Activated effector memory CD4-positive, alpha-beta T cell treated with anti-CD3 and anti-CD28 coated beads, Interleukin-2, amount 50 U/mL, for 16 hours (primary cell): Measurements from ENCODE around the gene RPTOR.
"Not testable (repeated sequence)": the region's sequence is repeated elsewhere in the genome, so short reads cannot be mapped to it uniquely, and the experiment has no call there.

Experiments used
- DNase-seq: peaks from one replicate; pipeline ENCODE4 v3.0.0-alpha.2; 2020

Gene RPTOR

DNA sequence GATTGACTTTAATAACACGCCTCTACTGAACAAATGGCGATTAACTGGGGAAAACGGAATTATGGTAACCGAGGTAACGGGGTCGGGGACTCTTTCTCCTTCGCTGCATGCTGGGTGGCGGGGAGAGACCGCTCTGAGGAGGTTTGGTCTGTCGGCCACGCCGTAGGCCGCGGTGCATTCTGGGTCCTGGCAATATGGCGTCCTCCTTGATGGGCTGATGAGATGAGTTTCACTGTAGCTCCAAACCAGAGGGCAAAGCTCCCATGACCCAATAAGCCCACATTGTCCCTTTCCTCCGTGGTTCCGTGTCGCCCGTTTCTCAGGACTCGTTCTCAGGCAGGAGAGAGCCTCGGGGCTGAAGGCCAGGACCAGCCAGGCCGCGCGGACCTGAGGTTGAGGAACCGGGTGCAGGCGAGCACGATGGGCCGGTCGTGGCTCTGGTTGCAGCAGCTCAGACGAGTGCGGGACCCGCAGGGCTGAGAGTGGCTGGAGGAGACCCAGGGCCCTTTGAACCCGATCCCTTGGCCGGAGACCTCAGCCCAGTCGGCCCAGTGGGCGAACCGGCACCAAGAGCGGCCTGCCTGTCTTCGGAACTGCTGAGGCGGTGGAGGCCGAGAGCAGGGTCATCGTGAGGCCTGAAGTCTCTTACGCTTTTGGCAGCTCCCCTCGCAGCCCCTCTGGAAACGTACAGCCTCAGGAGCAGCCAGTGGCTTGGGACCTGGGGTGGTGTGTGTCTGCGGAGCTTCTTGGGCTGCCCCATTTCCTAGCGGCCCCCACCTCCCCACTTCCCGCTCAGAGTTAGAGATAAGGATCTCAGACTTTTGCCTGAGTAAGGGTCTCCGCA, at the start of gene RPTOR:
Gene RPTOR (plus strand): TSS at position 184 of the 844 bp plus-strand sequence. CDS start 792 bp downstream, outside the sequence.
- DNase-seq: peak; percentile 97

- DNase-seq: no peak
Measured at GRCh38 chr17:80497726-80498241, 46.9 kb upstream of the RPTOR start.

- DNase-seq: no peak
Measured at GRCh38 chr17:80498242-80498919, 46.3 kb upstream of the RPTOR start.

DNA sequence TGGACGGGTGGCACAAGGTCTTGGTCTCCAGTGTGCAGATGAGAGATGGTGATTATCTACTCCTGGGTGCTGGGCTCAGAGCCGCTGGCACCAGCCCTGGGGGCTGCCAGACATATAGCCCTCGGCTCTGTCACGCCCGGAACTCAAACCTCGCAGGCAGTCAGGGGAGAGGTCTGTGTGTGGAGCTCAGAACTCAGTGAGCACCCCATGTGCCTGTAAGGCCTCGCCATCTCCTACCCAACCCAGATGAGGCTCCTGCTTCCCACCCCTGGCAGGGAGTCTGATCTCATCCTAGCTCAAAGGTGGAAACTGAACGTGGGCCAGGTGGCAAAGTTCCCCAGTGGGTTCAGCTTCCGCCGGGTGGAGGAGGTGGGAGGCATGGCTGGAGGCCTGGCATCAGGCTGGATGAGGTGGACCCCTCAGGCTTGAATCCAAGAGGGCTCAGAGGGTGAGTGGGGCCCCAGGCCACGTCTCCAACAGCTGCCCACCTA, 45.7 kb upstream of the RPTOR start:
- no peak for DNase-seq

GRCh38 chr17:80499560-80499959, 45.1 kb upstream of the RPTOR start:
- DNase-seq: no peak

DNA sequence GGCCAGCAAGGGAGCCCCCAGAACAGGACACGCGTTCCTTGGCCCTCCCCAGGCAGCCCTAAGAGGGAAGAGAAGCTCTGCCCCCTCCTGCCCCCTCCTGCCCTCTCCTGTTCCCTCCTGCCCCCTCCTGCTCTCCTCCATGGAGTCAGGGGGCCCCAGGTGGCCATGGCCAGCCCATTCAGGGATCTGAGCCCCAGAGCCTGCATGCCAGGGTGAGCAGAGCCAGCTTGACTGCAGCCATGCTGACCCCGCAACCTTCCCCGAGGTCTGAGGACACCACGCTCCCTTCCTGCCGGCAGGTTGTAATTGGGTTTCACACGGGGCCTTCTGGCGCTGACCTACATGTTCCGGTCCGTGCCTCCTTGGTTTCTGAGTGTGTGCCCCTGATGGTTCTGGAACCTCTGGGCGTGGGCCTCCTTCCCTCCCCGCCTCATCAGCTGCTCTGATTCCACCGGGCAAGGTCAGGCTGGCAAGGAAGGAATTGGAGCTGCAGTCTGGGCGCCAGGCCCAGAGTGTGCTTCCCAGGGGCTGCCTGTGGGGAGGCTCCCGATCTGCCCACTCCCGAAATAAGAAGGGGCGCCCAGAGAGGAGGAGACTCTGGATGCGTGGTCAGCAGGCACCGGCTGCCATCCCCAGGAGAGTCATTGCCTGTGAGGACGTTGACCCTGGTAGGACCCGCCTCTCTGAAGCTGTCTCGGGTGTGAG, 44.5 kb upstream of the RPTOR start:
- DNase-seq: no peak

- no peak for DNase-seq
Measured at GRCh38 chr17:80501741-80502577, 42.7 kb upstream of the RPTOR start.

DNA sequence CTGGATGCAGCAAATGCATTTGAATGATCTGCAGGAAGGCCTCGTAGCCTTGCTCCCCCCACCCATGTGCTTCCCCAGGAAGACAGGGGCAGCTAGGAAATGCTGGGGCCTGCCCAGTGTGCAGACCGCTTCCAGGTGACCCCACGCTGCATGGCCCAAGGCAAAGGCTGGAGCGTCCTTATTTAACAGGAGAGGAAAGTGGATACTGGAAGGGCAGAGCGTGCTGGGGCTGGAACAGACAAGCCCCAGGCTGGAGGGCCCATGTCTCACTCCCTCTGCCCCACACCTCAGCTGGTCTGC, 42.1 kb upstream of the RPTOR start:
- no peak for DNase-seq

- DNase-seq: no peak
Measured at GRCh38 chr17:80503031-80503430, 41.6 kb upstream of the RPTOR start.

- DNase-seq: no peak
Measured at GRCh38 chr17:80503921-80504320, 40.7 kb upstream of the RPTOR start.

DNA sequence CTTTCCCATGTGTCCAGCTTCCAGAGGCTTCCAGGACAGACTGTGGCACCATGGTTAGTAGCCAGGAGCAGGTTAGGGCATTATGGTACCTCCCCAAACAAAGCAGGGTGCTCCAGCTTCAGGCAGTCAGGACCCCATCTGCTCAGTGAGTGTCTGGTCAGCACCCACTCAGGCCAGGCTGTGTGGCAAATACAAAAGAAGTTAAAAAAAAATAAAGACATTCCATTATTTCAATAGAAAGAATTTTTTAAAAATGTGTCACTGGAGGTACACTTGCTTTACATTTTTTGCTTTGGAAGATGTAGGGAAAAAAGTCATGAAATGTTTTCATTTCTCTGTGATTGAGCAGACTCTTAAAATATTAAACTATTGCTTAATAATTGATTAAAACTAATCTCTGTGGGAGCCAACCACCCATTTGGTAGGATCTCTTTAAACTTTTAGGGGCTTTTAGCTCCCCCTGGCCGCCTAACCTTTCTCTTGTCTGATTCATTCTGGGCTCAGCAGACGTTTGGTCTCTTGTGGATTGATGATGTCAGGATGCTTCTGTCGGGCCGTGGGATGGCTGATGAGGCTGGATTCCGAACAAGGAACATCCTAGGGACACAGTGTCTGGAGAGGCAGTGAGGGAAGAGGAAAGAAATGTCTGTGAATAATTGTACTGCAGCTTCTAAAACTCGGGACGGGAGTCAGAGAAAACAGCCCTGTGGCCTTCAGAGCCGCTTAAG, 39.8 kb upstream of the RPTOR start:
- no peak for DNase-seq

DNA sequence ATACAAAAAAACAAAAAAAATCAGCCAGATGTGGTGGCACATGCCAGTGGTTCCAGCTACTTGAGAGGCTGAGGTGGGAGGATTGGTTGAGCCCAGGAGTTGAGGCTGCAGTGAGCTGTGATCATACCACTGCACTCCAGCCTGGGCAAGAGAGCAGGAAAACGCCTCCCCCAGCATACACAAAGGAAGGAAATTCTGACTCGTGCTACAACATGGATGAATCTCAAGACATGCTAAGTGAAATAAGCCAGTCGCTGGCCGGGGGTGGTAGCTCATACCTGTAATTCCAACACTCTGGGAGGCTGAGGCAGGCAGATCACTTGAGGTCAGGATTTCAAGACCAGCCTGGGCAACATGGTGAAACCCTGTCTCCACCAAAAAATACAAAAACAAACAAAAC, 37.5 kb upstream of the RPTOR start:
- DNase-seq: not testable (repeated sequence)

DNA sequence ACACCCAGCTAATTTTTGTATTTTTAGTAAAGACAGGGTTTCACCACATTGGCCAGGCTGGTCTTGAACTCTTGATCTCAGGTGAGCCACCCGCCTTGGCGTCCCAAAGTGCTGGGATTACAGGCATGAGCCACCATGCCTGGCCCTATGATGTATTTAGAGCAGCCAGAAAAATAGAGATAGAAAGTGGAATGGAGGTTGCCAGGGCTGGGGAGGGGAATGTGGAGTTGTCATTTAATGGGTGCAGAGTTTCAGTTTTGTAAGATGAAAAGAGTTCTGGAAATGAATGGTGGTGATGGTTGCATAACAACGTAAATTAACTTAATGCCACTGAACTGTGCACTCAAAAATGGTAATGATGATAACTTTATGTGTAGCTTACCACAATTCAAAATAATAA, 36.7 kb upstream of the RPTOR start:
- no peak for DNase-seq

GRCh38 chr17:80509311-80509710, 35.3 kb upstream of the RPTOR start:
- DNase-seq: no peak

GRCh38 chr17:80510132-80510531, 34.5 kb upstream of the RPTOR start:
- no peak for DNase-seq

- DNase-seq: no peak
Measured at GRCh38 chr17:80510772-80511171, 33.9 kb upstream of the RPTOR start.

GRCh38 chr17:80511222-80512180, 33.1 kb upstream of the RPTOR start:
- no peak for DNase-seq

- no peak for DNase-seq
Measured at GRCh38 chr17:80512233-80512632, 32.4 kb upstream of the RPTOR start.

- no peak for DNase-seq
Measured at GRCh38 chr17:80513201-80513600, 31.4 kb upstream of the RPTOR start.

GRCh38 chr17:80513892-80514291, 30.7 kb upstream of the RPTOR start:
- no peak for DNase-seq
